ENCODE results near the gene PCDHGA5. TPM values are rescaled to one million over a fixed set of nuclear protein-coding genes. Genes with fewer than 3 reads are reported as not detected.
"Not testable (repeated sequence)": the region's sequence is repeated elsewhere in the genome, so short reads cannot be mapped to it uniquely, and the experiment has no call there.

The PCDHGA5 gene
- total RNA-seq, 1 donor from 2014 or later: 0.49 TPM

- intact Hi-C loops (cut with micrococcal nuclease): no loop called here
Measured at GRCh38 chr5:141382469-141383294, 18.7 kb downstream of the PCDHGA5 start, which contains the start of gene PCDHGA7. PCDHGA7 (plus strand) TSS chr5:141382742; CDS start chr5:141382900, 158 bp downstream.

- intact Hi-C loops (cut with micrococcal nuclease): no loop called here
Measured at GRCh38 chr5:141383345-141383744, 19.4 kb downstream of the PCDHGA5 start.

- intact Hi-C loops (cut with micrococcal nuclease): no loop called here
Measured at GRCh38 chr5:141384471-141385267, 20.7 kb downstream of the PCDHGA5 start.

- intact Hi-C loops (cut with micrococcal nuclease): not testable (repeated sequence)
Measured at GRCh38 chr5:141387557-141388311, 23.8 kb downstream of the PCDHGA5 start, which contains the start of gene PCDHGB4. PCDHGB4 (plus strand) TSS chr5:141387698; CDS start chr5:141387885, 187 bp downstream.

GRCh38 chr5:141388661-141389060 is 24.7 kb downstream of the PCDHGA5 start:
- intact Hi-C loops (cut with micrococcal nuclease): no loop called here

GRCh38 chr5:141389153-141390042 is 25.4 kb downstream of the PCDHGA5 start:
- intact Hi-C loops (cut with micrococcal nuclease): no loop called here

- intact Hi-C loops (cut with micrococcal nuclease): no loop called here
Measured at GRCh38 chr5:141392429-141393198, 28.7 kb downstream of the PCDHGA5 start, which contains the start of gene PCDHGA8. PCDHGA8 (plus strand) TSS chr5:141392633; CDS start chr5:141392814, 181 bp downstream.

- intact Hi-C loops (cut with micrococcal nuclease): no loop called here
Measured at GRCh38 chr5:141393267-141393666, 29.3 kb downstream of the PCDHGA5 start.

GRCh38 chr5:141394401-141395187 is 30.6 kb downstream of the PCDHGA5 start:
- intact Hi-C loops (cut with micrococcal nuclease): loop anchor here (5.0 kb wide), 1 partner anchor 32 kb away; the partner anchor contains the start of gene PCDHGA5

- intact Hi-C loops (cut with micrococcal nuclease): loop anchor here (5.0 kb wide), 1 partner anchor 36 kb away; the partner anchor contains the start of gene PCDHGA5
Measured at GRCh38 chr5:141397756-141398551, 34.0 kb downstream of the PCDHGA5 start, which contains the start of gene PCDHGB5. PCDHGB5 (plus strand) TSS chr5:141397947; CDS start chr5:141398128, 181 bp downstream.

- intact Hi-C loops (cut with micrococcal nuclease): loop anchor here (5.0 kb wide), 1 partner anchor 36 kb away; the partner anchor contains the start of gene PCDHGA5
Measured at GRCh38 chr5:141398608-141399007, 34.6 kb downstream of the PCDHGA5 start.

GRCh38 chr5:141399555-141400258 is 35.7 kb downstream of the PCDHGA5 start:
- intact Hi-C loops (cut with micrococcal nuclease): loop anchor here (5.0 to 10.0 kb wide), 2 partner anchors 37 to 165 kb away; partner anchors contain the start of gene PCDHGA5

GRCh38 chr5:141402553-141403243 is 38.7 kb downstream of the PCDHGA5 start, which contains the start of gene PCDHGA9:
PCDHGA9 (plus strand) TSS chr5:141402778; CDS start chr5:141402953, 175 bp downstream.
- intact Hi-C loops (cut with micrococcal nuclease): loop anchor here (10.0 kb wide), 1 partner anchor 168 kb away; no protein-coding TSS in a partner anchor

GRCh38 chr5:141403387-141403786 is 39.4 kb downstream of the PCDHGA5 start:
- intact Hi-C loops (cut with micrococcal nuclease): loop anchor here (10.0 kb wide), 1 partner anchor 169 kb away; no protein-coding TSS in a partner anchor

- intact Hi-C loops (cut with micrococcal nuclease): loop anchor here (1.0 to 10.0 kb wide), 2 partner anchors 156 to 173 kb away; no protein-coding TSS in a partner anchor
Measured at GRCh38 chr5:141407790-141408505, 44.0 kb downstream of the PCDHGA5 start, which contains the start of gene PCDHGB6. PCDHGB6 (plus strand) TSS chr5:141408021; CDS start chr5:141408203, 182 bp downstream.
